Mucosa of descending colon (tissue), 3 donors: Measurements from ENCODE around the gene GJB4. TPM values are rescaled to one million over a fixed set of nuclear protein-coding genes. Genes with fewer than 3 reads are reported as not detected.
"Not testable (repeated sequence)": the region's sequence is repeated elsewhere in the genome, so short reads cannot be mapped to it uniquely, and the experiment has no call there.

Source experiments
- ATAC-seq: fragments of 200-7000 bp; cut with Tn5 transposase; one replicate; pipeline ENCODE4 v1.9.1; 2020; ENCODE audit warnings: mild to moderate bottlenecking, moderate library complexity
- DNase-seq, 3 donors: peaks; one replicate each; pipeline ENCODE4 v3.0.0-alpha.2; 2020
- H3K36me3 ChIP-seq: fragments of 200-600 bp; one replicate; pipeline ENCODE4 v1.8.0; 2021; ENCODE audit warnings: low read depth, mild to moderate bottlenecking
- H3K4me1 ChIP-seq: fragments of 200-600 bp; one replicate; pipeline ENCODE4 v1.8.0; 2021; ENCODE audit warnings: low read depth, mild to moderate bottlenecking
- H3K4me3 ChIP-seq: fragments of 200-600 bp; one replicate; pipeline ENCODE4 v1.8.0; 2021; ENCODE audit warnings: mild to moderate bottlenecking
- H3K9me3 ChIP-seq: fragments of 200-600 bp; one replicate; pipeline ENCODE4 v1.8.0; 2021; ENCODE audit warnings: mild to moderate bottlenecking
- intact Hi-C, 2 donors: fragments of 100-400 bp; cut with DNase I in 1 of 2; cut with micrococcal nuclease in 1 of 2; formaldehyde crosslinking; loops; one replicate each; pipeline versions ENCODE4 v1.11.0 to v1.11.1; 2022; cut with DNase I, micrococcal nuclease
- total RNA-seq, 3 donors: library from RNA; stranded (reverse); fragmentation: NEBNext Ultra II Directional in 2 of 3; extraction: Animal tissue kit (Norgen Biotek cat#: 25700) in 2 of 3; gene quantifications; one replicate each; pipeline versions ENCODE4 v1.2.1 to v1.2.4, GENCODE V29; 2021 to 2023
- TF ChIP-seq, protein P1 (sequence below): fragments of 200-600 bp; IDR thresholded peaks from one replicate; pipeline ENCODE4 v1.8.0; 2022; ENCODE audit warnings: antibody characterized with exemption, mild to moderate bottlenecking
- donor health status: DM: no; HTN: no; CAD: no; lungs with moderate emphysema.
- donor health status: DM: no; HTN: no; CAD: no.
- donor health status: DM: no; HTN: yes; CAD: no.

Gene GJB4
- total RNA-seq, 3 donors from 2014 or later: not detected

DNA sequence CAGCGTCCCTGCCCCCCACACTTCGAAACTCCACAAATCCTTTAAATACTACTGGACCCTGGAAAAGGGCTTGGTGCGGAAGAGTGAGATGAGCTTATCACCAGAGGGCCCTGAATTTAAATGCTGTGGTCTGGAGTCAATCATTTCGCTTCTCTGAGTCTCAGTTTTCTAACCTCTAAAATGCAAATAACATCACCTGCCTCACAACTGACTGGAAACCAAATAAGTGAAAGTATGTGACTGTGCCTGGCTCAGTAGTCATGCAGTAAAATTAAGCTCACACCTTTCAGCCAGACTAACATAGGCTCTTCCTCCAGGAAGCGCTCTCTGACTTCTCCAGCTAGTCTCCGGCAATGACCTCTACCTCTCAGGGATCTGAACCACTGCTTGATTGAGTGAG lies 37.5 kb downstream of the GJB4 start:
- Histone ChIP-seq H3K9me3 (no peaks in the 10 kb centered on the region), H3K4me3 (no peak overlapping the region), H3K36me3 (no peaks in the 10 kb centered on the region), H3K4me1 (no peaks in the 10 kb centered on the region)
- intact Hi-C loops: no loop called here
- TF ChIP-seq, protein P1, sequence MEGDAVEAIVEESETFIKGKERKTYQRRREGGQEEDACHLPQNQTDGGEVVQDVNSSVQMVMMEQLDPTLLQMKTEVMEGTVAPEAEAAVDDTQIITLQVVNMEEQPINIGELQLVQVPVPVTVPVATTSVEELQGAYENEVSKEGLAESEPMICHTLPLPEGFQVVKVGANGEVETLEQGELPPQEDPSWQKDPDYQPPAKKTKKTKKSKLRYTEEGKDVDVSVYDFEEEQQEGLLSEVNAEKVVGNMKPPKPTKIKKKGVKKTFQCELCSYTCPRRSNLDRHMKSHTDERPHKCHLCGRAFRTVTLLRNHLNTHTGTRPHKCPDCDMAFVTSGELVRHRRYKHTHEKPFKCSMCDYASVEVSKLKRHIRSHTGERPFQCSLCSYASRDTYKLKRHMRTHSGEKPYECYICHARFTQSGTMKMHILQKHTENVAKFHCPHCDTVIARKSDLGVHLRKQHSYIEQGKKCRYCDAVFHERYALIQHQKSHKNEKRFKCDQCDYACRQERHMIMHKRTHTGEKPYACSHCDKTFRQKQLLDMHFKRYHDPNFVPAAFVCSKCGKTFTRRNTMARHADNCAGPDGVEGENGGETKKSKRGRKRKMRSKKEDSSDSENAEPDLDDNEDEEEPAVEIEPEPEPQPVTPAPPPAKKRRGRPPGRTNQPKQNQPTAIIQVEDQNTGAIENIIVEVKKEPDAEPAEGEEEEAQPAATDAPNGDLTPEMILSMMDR: no peak
- DNase-seq (no peak), ATAC-seq (no peak)

DNA sequence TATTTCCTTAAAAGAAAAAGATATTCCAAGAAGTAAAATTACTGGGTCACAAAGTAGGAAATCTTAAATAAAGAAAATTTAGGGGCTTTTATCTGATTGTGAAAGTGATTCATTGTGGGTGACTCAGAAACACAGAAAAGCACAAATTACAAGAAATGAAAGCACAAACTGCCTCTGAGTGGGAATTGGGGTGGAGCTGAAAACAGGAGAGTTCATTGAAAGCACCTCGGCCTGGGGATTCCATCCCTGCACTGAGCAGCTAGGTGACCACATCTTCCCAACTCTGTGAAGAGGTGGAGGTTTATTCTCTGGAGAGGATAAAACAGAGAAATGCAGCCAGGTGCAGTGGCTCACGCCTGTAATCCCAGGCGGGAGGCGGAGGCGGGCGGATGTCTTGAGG lies 40.7 kb downstream of the GJB4 start:
- intact Hi-C loops: no loop called here
- DNase-seq: no peak
- Histone ChIP-seq H3K9me3 (no peaks in the 10 kb centered on the region), H3K4me1 (no peaks in the 10 kb centered on the region), H3K36me3 (no peaks in the 10 kb centered on the region), H3K4me3 (no peak overlapping the region)
- no peak for ATAC-seq
- TF ChIP-seq, protein P1: no peak

DNA sequence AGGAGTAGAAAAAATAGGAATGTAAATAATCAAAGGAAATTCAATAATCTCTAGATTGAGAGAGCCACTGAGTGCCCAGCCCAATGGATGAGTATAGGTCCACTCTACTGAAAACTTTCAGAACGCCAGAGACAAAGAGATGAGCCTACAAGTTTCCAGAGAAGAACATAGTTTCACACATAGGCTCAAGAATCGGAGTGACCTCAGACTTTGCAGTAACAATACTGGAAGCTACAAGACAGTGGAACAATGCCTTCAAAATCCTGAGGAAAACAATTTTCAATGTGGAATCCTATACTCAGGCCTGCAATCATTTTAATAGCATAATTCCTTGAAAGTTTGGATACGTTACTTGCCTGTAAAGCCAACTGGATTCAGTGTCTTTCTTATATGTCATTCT lies 44.2 kb downstream of the GJB4 start:
- H3K36me3 ChIP-seq: no peaks in the 10 kb centered on the region
- no peaks in the 10 kb centered on the region for H3K4me1 ChIP-seq
- TF ChIP-seq, protein P1: no peak
- no peak overlapping the region for H3K4me3 ChIP-seq
- no peaks in the 10 kb centered on the region for H3K9me3 ChIP-seq
- no peak for DNase-seq
- no peak for ATAC-seq
- intact Hi-C loops: no loop called here

DNA sequence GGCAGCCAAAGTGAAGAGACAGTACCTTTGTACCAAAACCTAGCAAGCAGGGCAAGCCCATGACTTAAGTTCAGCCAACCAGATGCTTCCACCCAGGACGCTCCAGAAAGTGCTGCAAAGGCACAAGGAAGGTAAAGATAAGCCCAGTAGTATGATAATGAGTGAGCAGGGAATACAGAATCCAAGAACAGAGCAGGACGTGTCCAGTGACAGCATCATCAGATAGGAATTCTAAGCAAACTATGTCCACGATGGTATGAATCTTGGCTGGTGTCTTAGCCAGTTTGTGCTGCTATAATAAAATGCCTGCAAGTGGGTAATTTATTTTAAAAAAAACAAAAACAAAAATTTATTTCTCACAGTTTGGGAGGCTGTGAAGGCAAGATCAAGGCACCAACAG lies 46.9 kb downstream of the GJB4 start:
- no peak overlapping the region for H3K4me3 ChIP-seq
- no peaks in the 10 kb centered on the region for H3K4me1 ChIP-seq
- H3K36me3 ChIP-seq: no peaks in the 10 kb centered on the region
- DNase-seq: no peak
- H3K9me3 ChIP-seq: no peaks in the 10 kb centered on the region
- no peak for ATAC-seq
- intact Hi-C loops: no loop called here
- TF ChIP-seq, protein P1: no peak

DNA sequence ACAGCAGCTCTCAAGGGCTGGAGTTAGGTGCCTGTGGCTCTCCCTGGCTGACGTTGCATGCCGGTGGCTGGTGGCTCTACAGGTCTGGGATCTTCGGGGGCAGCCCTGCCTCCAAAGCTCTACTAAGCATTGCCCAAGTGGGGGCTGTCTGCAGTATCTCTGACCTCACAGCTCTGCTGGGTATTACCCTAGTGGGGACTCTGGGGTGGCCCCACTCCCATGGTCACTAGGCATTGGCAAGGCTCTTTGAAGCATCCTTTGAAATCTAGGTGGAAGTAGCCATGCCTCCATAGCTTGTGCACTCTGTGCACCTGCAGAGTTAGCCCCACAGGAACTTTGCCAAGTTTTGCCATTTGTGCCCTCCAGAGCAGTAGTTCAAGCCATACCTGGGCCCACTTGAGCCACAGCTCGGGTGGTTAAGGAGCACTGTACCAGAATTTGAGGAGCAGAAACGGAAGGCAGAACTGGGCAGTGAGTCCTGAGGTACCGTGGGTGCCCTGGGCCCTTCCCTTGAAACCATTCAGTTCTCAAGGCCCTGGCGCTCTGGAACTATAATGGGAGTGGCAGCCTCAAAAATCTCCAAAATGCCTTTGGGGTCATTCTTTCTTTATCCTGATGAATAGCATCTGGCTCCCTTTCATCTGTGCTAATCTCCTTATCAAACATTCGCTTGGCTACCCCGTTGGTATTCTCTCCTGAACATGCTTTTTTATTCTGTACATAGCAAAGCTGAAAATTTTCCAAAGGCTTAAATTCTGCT lies 48.7 kb downstream of the GJB4 start:
- no peaks in the 10 kb centered on the region for H3K9me3 ChIP-seq
- H3K4me1 ChIP-seq: no peaks in the 10 kb centered on the region
- no peak for DNase-seq
- no peaks in the 10 kb centered on the region for H3K36me3 ChIP-seq
- intact Hi-C loops: no loop called here
- ATAC-seq: no peak
- no peak overlapping the region for H3K4me3 ChIP-seq
- TF ChIP-seq, protein P1: no peak

DNA sequence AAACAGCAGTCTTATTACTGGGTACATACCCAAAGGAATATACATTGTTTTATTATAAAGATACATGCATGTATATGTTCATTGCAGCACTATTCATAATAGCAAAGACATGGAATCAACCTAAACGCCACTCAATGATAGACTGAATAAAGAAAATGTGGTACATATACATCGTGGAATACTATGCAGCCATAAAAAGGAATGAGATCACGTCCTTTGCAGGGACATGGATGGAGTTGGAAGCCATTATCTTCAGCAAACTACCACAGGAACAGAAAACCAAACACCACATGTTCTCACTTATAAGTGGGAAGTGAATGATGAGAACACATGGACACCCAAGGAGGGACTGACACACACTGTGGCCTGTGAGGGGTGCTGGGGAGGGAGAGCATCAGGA lies 51.2 kb downstream of the GJB4 start:
- H3K4me3 ChIP-seq, H3K4me1 ChIP-seq, H3K9me3 ChIP-seq, DNase-seq, intact Hi-C loops, H3K36me3 ChIP-seq, ATAC-seq: not testable (repeated sequence)

Other genes starting within 250 kb of the GJB4 start
- gene GJB5, start 4.7 kb upstream of the GJB4 start, total RNA-seq: not detected
- gene GJB3, start 21.5 kb downstream of the GJB4 start, total RNA-seq: 1 to 10 TPM; 2.7 to 6.1 (median 4.5) TPM
- 1 to 10 TPM in 2 of 3 donors, under 1 TPM in 1; 0.84 to 4.1 (median 2.7) TPM for gene GJA4, start 33.3 kb downstream of the GJB4 start, total RNA-seq
- 10 to 100 TPM; 50.8 to 53.8 (median 51.8) TPM for gene SMIM12, start 100.0 kb downstream of the GJB4 start, total RNA-seq
- gene DLGAP3, start 169.9 kb downstream of the GJB4 start, total RNA-seq: under 1 TPM; 0.35 to 0.60 (median 0.41) TPM
- 10 to 100 TPM; 17.9 to 18.4 (median 18.0) TPM for gene TMEM35B, start 225.6 kb downstream of the GJB4 start, total RNA-seq